ENCODE measurements around the gene GALNT18.
A peak's percentile ranks its signal among the peaks of the same experiment; 100 is the strongest.

GALNT18 gene

GRCh38 chr11:11245453-11245852, 376.4 kb downstream of the GALNT18 start:
- Histone ChIP-seq H3K36me3 (ENCODE audit: insufficient read depth, low read length) (no peaks in the 10 kb centered on the region), H3K27me3 (ENCODE audit: insufficient read depth, low read length) (peaks cover 7% of the 10 kb centered on the region; the same call in 1 of the 2 replicates), H3K9me3 (ENCODE audit: insufficient read depth, low read depth, low read length) (no peaks in the 10 kb centered on the region), H3K27ac (ENCODE audit: low read depth, low read length) (no peak overlapping the region), H3K9ac (ENCODE audit: low read depth, low read length) (no peak overlapping the region), H3K4me3 (ENCODE audit: low read length) (no peak overlapping the region), H3K4me1 (ENCODE audit: insufficient read depth, low read length) (peaks cover 3% of the 10 kb centered on the region; the same call in 1 of the 2 replicates)
- 96% methylated on average over 3 of the region's 3 CpGs for WGBS

GRCh38 chr11:11244470-11245080, 377.2 kb downstream of the GALNT18 start:
- Histone ChIP-seq H3K27me3 (ENCODE audit: insufficient read depth, low read length) (peaks cover 7% of the 10 kb centered on the region; the same call in 1 of the 2 replicates), H3K9ac (ENCODE audit: low read depth, low read length) (no peak overlapping the region), H3K4me3 (ENCODE audit: low read length) (no peak overlapping the region), H3K9me3 (ENCODE audit: insufficient read depth, low read depth, low read length) (no peaks in the 10 kb centered on the region), H3K36me3 (ENCODE audit: insufficient read depth, low read length) (no peaks in the 10 kb centered on the region), H3K27ac (ENCODE audit: low read depth, low read length) (no peak overlapping the region), H3K4me1 (ENCODE audit: insufficient read depth, low read length) (peaks cover 3% of the 10 kb centered on the region; the same call in 1 of the 2 replicates)
- 75% methylated on average over 2 of the region's 2 CpGs for WGBS

GRCh38 chr11:11243590-11244469, 378.0 kb downstream of the GALNT18 start:
- Histone ChIP-seq H3K36me3 (ENCODE audit: insufficient read depth, low read length) (no peaks in the 10 kb centered on the region), H3K4me1 (ENCODE audit: insufficient read depth, low read length) (peaks cover 3% of the 10 kb centered on the region; the same call in 1 of the 2 replicates), H3K27ac (ENCODE audit: low read depth, low read length) (peak overlapping the region; percentile 38; the same call in 1 of the 2 replicates), H3K4me3 (ENCODE audit: low read length) (no peak overlapping the region), H3K9ac (ENCODE audit: low read depth, low read length) (peak overlapping the region; percentile 47), H3K9me3 (ENCODE audit: insufficient read depth, low read depth, low read length) (no peaks in the 10 kb centered on the region), H3K27me3 (ENCODE audit: insufficient read depth, low read length) (peaks cover 7% of the 10 kb centered on the region; the same call in 1 of the 2 replicates)
- 63% methylated on average over 9 of the region's 9 CpGs for WGBS

GRCh38 chr11:11243209-11243589, 378.6 kb downstream of the GALNT18 start:
- Histone ChIP-seq H3K27me3 (ENCODE audit: insufficient read depth, low read length) (peaks cover 7% of the 10 kb centered on the region; the same call in 1 of the 2 replicates), H3K9me3 (ENCODE audit: insufficient read depth, low read depth, low read length) (no peaks in the 10 kb centered on the region), H3K27ac (ENCODE audit: low read depth, low read length) (peak overlapping the region; percentile 16; the same call in 1 of the 2 replicates), H3K4me1 (ENCODE audit: insufficient read depth, low read length) (peaks cover 3% of the 10 kb centered on the region; the same call in 1 of the 2 replicates), H3K4me3 (ENCODE audit: low read length) (no peak overlapping the region), H3K36me3 (ENCODE audit: insufficient read depth, low read length) (no peaks in the 10 kb centered on the region), H3K9ac (ENCODE audit: low read depth, low read length) (peak overlapping the region; percentile 25; the same call in 1 of the 2 replicates)
- 87% methylated on average over 6 of the region's 6 CpGs for WGBS

GRCh38 chr11:11241284-11241683, 380.5 kb downstream of the GALNT18 start:
- Histone ChIP-seq H3K27ac (ENCODE audit: low read depth, low read length) (no peak overlapping the region), H3K4me1 (ENCODE audit: insufficient read depth, low read length) (peaks cover 9% of the 10 kb centered on the region)
- 87% methylated on average over 2 of the region's 2 CpGs for WGBS

GRCh38 chr11:11239959-11240358, 381.8 kb downstream of the GALNT18 start:
- Histone ChIP-seq H3K36me3 (ENCODE audit: insufficient read depth, low read length) (no peaks in the 10 kb centered on the region), H3K4me3 (ENCODE audit: low read length) (no peak overlapping the region), H3K9me3 (ENCODE audit: insufficient read depth, low read depth, low read length) (no peaks in the 10 kb centered on the region), H3K9ac (ENCODE audit: low read depth, low read length) (no peak overlapping the region), H3K27me3 (ENCODE audit: insufficient read depth, low read length) (no peaks in the 10 kb centered on the region), H3K4me1 (ENCODE audit: insufficient read depth, low read length) (peaks cover 9% of the 10 kb centered on the region), H3K27ac (ENCODE audit: low read depth, low read length) (no peak overlapping the region)
- WGBS: 93% methylated on average over 1 of the region's 1 CpG

More at GRCh38 chr11:11241284-11241683, 380.5 kb downstream of the GALNT18 start:
- Histone ChIP-seq H3K4me3 (ENCODE audit: low read length) (no peak overlapping the region), H3K9me3 (ENCODE audit: insufficient read depth, low read depth, low read length) (no peaks in the 10 kb centered on the region), H3K27me3 (ENCODE audit: insufficient read depth, low read length) (no peaks in the 10 kb centered on the region), H3K36me3 (ENCODE audit: insufficient read depth, low read length) (no peaks in the 10 kb centered on the region), H3K9ac (ENCODE audit: low read depth, low read length) (no peak overlapping the region)

- H3K36me3 ChIP-seq (ENCODE audit: insufficient read depth, low read length): no peaks in the 10 kb centered on the region
- no peak overlapping the region for H3K4me3 ChIP-seq (ENCODE audit: low read length)
- H3K9me3 ChIP-seq (ENCODE audit: insufficient read depth, low read depth, low read length): no peaks in the 10 kb centered on the region
- peaks cover 6% of the 10 kb centered on the region for H3K4me1 ChIP-seq (ENCODE audit: insufficient read depth, low read length)
- no peaks in the 10 kb centered on the region for H3K27me3 ChIP-seq (ENCODE audit: insufficient read depth, low read length)
- 84% methylated on average over 7 of the region's 7 CpGs for WGBS
- no peak overlapping the region for H3K27ac ChIP-seq (ENCODE audit: low read depth, low read length)
- no peak overlapping the region for H3K9ac ChIP-seq (ENCODE audit: low read depth, low read length)
Measured at GRCh38 chr11:11237070-11237832, 384.6 kb downstream of the GALNT18 start.

- Histone ChIP-seq H3K27me3 (ENCODE audit: insufficient read depth, low read length) (no peaks in the 10 kb centered on the region), H3K9ac (ENCODE audit: low read depth, low read length) (no peak overlapping the region), H3K4me3 (ENCODE audit: low read length) (no peak overlapping the region), H3K36me3 (ENCODE audit: insufficient read depth, low read length) (no peaks in the 10 kb centered on the region), H3K9me3 (ENCODE audit: insufficient read depth, low read depth, low read length) (no peaks in the 10 kb centered on the region), H3K27ac (ENCODE audit: low read depth, low read length) (no peak overlapping the region), H3K4me1 (ENCODE audit: insufficient read depth, low read length) (peaks cover 6% of the 10 kb centered on the region)
- 76% methylated on average over 2 of the region's 4 CpGs for WGBS
Measured at GRCh38 chr11:11236498-11237059, 385.2 kb downstream of the GALNT18 start.

- no peak overlapping the region for H3K9ac ChIP-seq (ENCODE audit: low read depth, low read length)
- H3K27me3 ChIP-seq (ENCODE audit: insufficient read depth, low read length): no peaks in the 10 kb centered on the region
- H3K4me3 ChIP-seq (ENCODE audit: low read length): no peak overlapping the region
- no peaks in the 10 kb centered on the region for H3K36me3 ChIP-seq (ENCODE audit: insufficient read depth, low read length)
- no peak overlapping the region for H3K27ac ChIP-seq (ENCODE audit: low read depth, low read length)
- WGBS: 93% methylated on average over 5 of the region's 5 CpGs
- H3K4me1 ChIP-seq (ENCODE audit: insufficient read depth, low read length): no peaks in the 10 kb centered on the region
- no peaks in the 10 kb centered on the region for H3K9me3 ChIP-seq (ENCODE audit: insufficient read depth, low read depth, low read length)
Measured at GRCh38 chr11:11231763-11232162, 390.0 kb downstream of the GALNT18 start.

- Histone ChIP-seq H3K27ac (ENCODE audit: low read depth, low read length) (no peak overlapping the region), H3K4me1 (ENCODE audit: insufficient read depth, low read length) (no peaks in the 10 kb centered on the region), H3K4me3 (ENCODE audit: low read length) (no peak overlapping the region), H3K36me3 (ENCODE audit: insufficient read depth, low read length) (no peaks in the 10 kb centered on the region), H3K9ac (ENCODE audit: low read depth, low read length) (no peak overlapping the region), H3K27me3 (ENCODE audit: insufficient read depth, low read length) (no peaks in the 10 kb centered on the region), H3K9me3 (ENCODE audit: insufficient read depth, low read depth, low read length) (no peaks in the 10 kb centered on the region)
- WGBS: 57% methylated on average over 7 of the region's 7 CpGs
Measured at GRCh38 chr11:11230802-11231562, 390.8 kb downstream of the GALNT18 start.
